ENCODE results near the gene HNF1A.

- no peak for TF ChIP-seq MAX (IDR thresholded peaks at IDR 0.05; ENCODE audit: insufficient read depth, insufficient read length)
- TF ChIP-seq EZH2 (IDR thresholded peaks at IDR 0.05; ENCODE audit: borderline replicate concordance, low read depth, low read length, severe bottlenecking) = no peak
- TF ChIP-seq JUN (IDR thresholded peaks at IDR 0.05; ENCODE audit: borderline replicate concordance, insufficient read depth, insufficient read length, low read depth) = no peak
- no peak for TF ChIP-seq CTCF (IDR thresholded peaks at IDR 0.05; ENCODE audit: extremely low read depth in 1 of 2, insufficient read depth in 1 of 2, low read depth in 1 of 2, low read length in 2 of 2)
- no peak for TF ChIP-seq POLR2A (IDR thresholded peaks at IDR 0.05; ENCODE audit: low read depth, low read length)
- no peak for TF ChIP-seq POLR2AphosphoS5 (IDR thresholded peaks at IDR 0.05; ENCODE audit: insufficient read depth, low read depth, low read length)
- no peak for TF ChIP-seq FOS (IDR thresholded peaks at IDR 0.05; ENCODE audit: borderline replicate concordance, insufficient read depth, low read length)
- no peak for TF ChIP-seq GATA2 (IDR thresholded peaks at IDR 0.05; ENCODE audit: insufficient read depth, insufficient read length, low read depth, low read length)
- TF ChIP-seq MYC (IDR thresholded peaks at IDR 0.05; ENCODE audit: low read depth, low read length) = no peak
Measured at GRCh38 chr12:120988234-120988633, 9.9 kb downstream of the HNF1A start.

All from endothelial cell of umbilical vein (primary cell).